CD4-positive, alpha-beta T cell (primary cell): ENCODE measurements around the gene PTPRN2. TPM values are rescaled to one million over a fixed set of nuclear protein-coding genes. Genes with fewer than 3 reads are reported as not detected.

Experiments
- ATAC-seq: fragments of 200-7000 bp; cut with Tn5 transposase; one replicate; pipeline ENCODE4 v1.10.0; 2022; ENCODE audit warnings: mild to moderate bottlenecking; ENCODE audit not compliant: poor library complexity
- CTCF ChIA-PET: fragments of 350-600 bp; sonication (Branson Sonifier 250); formaldehyde crosslinking; loops from one replicate; lab custom pipeline; 2021; ENCODE audit warnings: antibody characterized with exemption, inconsistent platforms; lab: Charles Lee
- POLR2A ChIA-PET: fragments of 350-600 bp; sonication (Branson Sonifier 250); formaldehyde crosslinking; loops from one replicate; lab custom pipeline; 2021; ENCODE audit warnings: antibody characterized with exemption, inconsistent platforms; lab: Charles Lee
- DNase-seq, 14 experiments: peaks; one replicate each; pipeline ENCODE4 v3.0.0-alpha.2; 2013 to 2020; ENCODE audit warnings: mixed read lengths in 2 of 14
- H3K27ac ChIP-seq, 2 donors: one replicate each; pipeline versions ENCODE4 v1.5.1 to v1.7.0; 2013; ENCODE audit warnings: low read length in 2 of 2, low read depth in 1 of 2, mild to moderate bottlenecking in 1 of 2
- H3K27me3 ChIP-seq, 2 experiments: 1 replicate in 1 of 2; 2 replicates in 1 of 2; pipeline versions ENCODE4 v1.6.1 to v1.7.0; 2013; ENCODE audit warnings: low read length in 2 of 2, control low read depth in 1 of 2, mild to moderate bottlenecking in 1 of 2, moderate library complexity in 1 of 2; ENCODE audit not compliant: insufficient read depth in 2 of 2, control insufficient read depth in 1 of 2
- H3K36me3 ChIP-seq: one replicate; pipeline ENCODE4 v1.6.1; 2013; ENCODE audit warnings: low read length, control low read depth; ENCODE audit not compliant: insufficient read depth
- H3K4me1 ChIP-seq: one replicate; pipeline ENCODE4 v1.6.1; 2013; ENCODE audit warnings: low read length, control low read depth; ENCODE audit not compliant: insufficient read depth
- H3K4me3 ChIP-seq: one replicate; pipeline ENCODE4 v1.5.1; 2013; ENCODE audit warnings: mild to moderate bottlenecking, low read length, moderate library complexity
- H3K9me3 ChIP-seq, 2 experiments: 1 replicate in 1 of 2; 2 replicates in 1 of 2; pipeline versions ENCODE4 v1.6.1 to v1.7.0; 2013; ENCODE audit warnings: low read length in 2 of 2, mild to moderate bottlenecking in 2 of 2, control low read depth in 1 of 2, moderate library complexity in 1 of 2; ENCODE audit not compliant: control insufficient read depth in 1 of 2, insufficient read depth in 1 of 2
- H3K27ac Mint-ChIP-seq: one replicate; pipeline ENCODE4 v1.8.0; 2020; ENCODE audit warnings: mixed read lengths
- H3K27me3 Mint-ChIP-seq: one replicate; pipeline ENCODE4 v1.8.0; 2021; ENCODE audit warnings: mixed read lengths
- H3K36me3 Mint-ChIP-seq: one replicate; pipeline ENCODE4 v1.8.0; 2021; ENCODE audit warnings: low read depth, mixed read lengths
- H3K4me1 Mint-ChIP-seq: one replicate; pipeline ENCODE4 v1.8.0; 2021; ENCODE audit warnings: low read depth, mixed read lengths
- H3K4me3 Mint-ChIP-seq: one replicate; pipeline ENCODE4 v1.8.0; 2020; ENCODE audit warnings: mild to moderate bottlenecking, mixed read lengths
- H3K9me3 Mint-ChIP-seq: one replicate; pipeline ENCODE4 v1.8.0; 2020; ENCODE audit warnings: mixed read lengths
- CTCF ChIP-seq: fragments of 200-600 bp; IDR thresholded peaks from one replicate; pipeline ENCODE4 v1.8.0; 2022; ENCODE audit warnings: antibody characterized with exemption, mild to moderate bottlenecking
- intact Hi-C, 2 experiments: fragments of 100-400 bp; cut with DNase I in 1 of 2; cut with micrococcal nuclease in 1 of 2; formaldehyde crosslinking; loops; one replicate each; pipeline versions ENCODE4 v1.15.1 to v1.9.0; 2023 to 2025; cut with DNase I, micrococcal nuclease
- total RNA-seq, 174 experiments: library from RNA in 2 of 174; stranded (reverse) in 2 of 174; gene quantifications; one replicate each; pipeline ENCODE4 v1.2.3 and lab custom pipeline; 2021 to 2026

The PTPRN2 gene
- total RNA-seq, 2 experiments from 2014 or later: 0.34 to 0.44 TPM

GRCh38 chr7:158396301-158396905, 191.2 kb downstream of the PTPRN2 start:
- H3K27me3 Mint-ChIP-seq: no peaks in the 10 kb centered on the region
- TF ChIP-seq CTCF: no peak
- CTCF ChIA-PET: no interaction called here

GRCh38 chr7:158395780-158396278, 191.8 kb downstream of the PTPRN2 start:
- no peaks in the 10 kb centered on the region for H3K27me3 ChIP-seq
- no peak for TF ChIP-seq CTCF
- H3K27me3 Mint-ChIP-seq: no peaks in the 10 kb centered on the region
- H3K4me3 Mint-ChIP-seq: no peak overlapping the region
- ATAC-seq (no peak), DNase-seq (no peak)
- CTCF ChIA-PET: no interaction called here
- H3K4me3 ChIP-seq: no peak overlapping the region
- no peaks in the 10 kb centered on the region for H3K36me3 Mint-ChIP-seq
- H3K36me3 ChIP-seq: no peaks in the 10 kb centered on the region
- H3K27ac ChIP-seq: no peak overlapping the region
- POLR2A ChIA-PET: no interaction called here
- peaks cover 4% of the 10 kb centered on the region for H3K4me1 ChIP-seq
- H3K9me3 Mint-ChIP-seq: peaks cover 7% of the 10 kb centered on the region
- H3K4me1 Mint-ChIP-seq: no peaks in the 10 kb centered on the region
- no peak overlapping the region for H3K27ac Mint-ChIP-seq
- intact Hi-C loops: loop anchor here in 1 of 2 experiments (10.0 kb wide), 1 partner anchor 579 kb away; no protein-coding TSS in a partner anchor
- peaks cover 7 to 20% of the 10 kb centered on the region in 2 experiments for H3K9me3 ChIP-seq

More at GRCh38 chr7:158396301-158396905, 191.2 kb downstream of the PTPRN2 start:
- DNase-seq (no peak), ATAC-seq (no peak)
- Histone ChIP-seq H3K9me3 (peaks cover 7 to 20% of the 10 kb centered on the region in 2 experiments), H3K27me3 (no peaks in the 10 kb centered on the region), H3K4me3 (no peak overlapping the region), H3K4me1 (peaks cover 4% of the 10 kb centered on the region), H3K27ac (no peak overlapping the region), H3K36me3 (no peaks in the 10 kb centered on the region)
- Mint-ChIP-seq H3K9me3 (peaks cover 7% of the 10 kb centered on the region), H3K27ac (no peak overlapping the region), H3K4me3 (no peak overlapping the region), H3K36me3 (no peaks in the 10 kb centered on the region), H3K4me1 (no peaks in the 10 kb centered on the region)
- POLR2A ChIA-PET: no interaction called here
- intact Hi-C loops: loop anchor here in 1 of 2 experiments (10.0 kb wide), 1 partner anchor 578 kb away; no protein-coding TSS in a partner anchor

DNA sequence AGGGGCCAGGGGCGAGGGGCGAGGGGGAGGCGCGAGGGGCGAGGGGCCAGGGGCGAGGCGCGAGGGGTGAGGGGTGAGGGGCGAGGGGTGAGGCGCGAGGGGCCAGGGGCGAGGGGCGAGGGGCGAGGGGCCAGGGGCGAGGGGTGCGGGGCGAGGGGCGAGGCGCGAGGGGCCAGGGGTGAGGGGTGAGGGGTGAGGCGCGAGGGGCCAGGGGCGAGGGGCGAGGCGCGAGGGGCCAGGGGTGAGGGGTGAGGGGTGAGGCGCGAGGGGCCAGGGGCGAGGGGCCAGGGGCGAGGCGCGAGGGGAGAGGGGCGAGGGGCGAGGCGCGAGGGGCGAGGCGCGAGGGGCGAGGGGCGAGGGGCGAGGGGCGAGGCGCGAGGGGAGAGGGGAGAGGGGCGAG, 192.3 kb downstream of the PTPRN2 start:
- CTCF ChIA-PET: no interaction called here
- no peak overlapping the region for H3K27ac ChIP-seq
- no peak overlapping the region for H3K27ac Mint-ChIP-seq
- no peak overlapping the region for H3K4me3 ChIP-seq
- H3K36me3 ChIP-seq: no peaks in the 10 kb centered on the region
- H3K27me3 Mint-ChIP-seq: no peaks in the 10 kb centered on the region
- H3K36me3 Mint-ChIP-seq: no peaks in the 10 kb centered on the region
- H3K9me3 ChIP-seq: peaks cover 7 to 20% of the 10 kb centered on the region in 2 experiments
- H3K4me1 ChIP-seq: peaks cover 4% of the 10 kb centered on the region
- TF ChIP-seq CTCF: no peak
- intact Hi-C loops: loop anchor here in 1 of 2 experiments (10.0 kb wide), 1 partner anchor 579 kb away; no protein-coding TSS in a partner anchor
- POLR2A ChIA-PET: no interaction called here
- H3K4me3 Mint-ChIP-seq: no peak overlapping the region
- H3K27me3 ChIP-seq: no peaks in the 10 kb centered on the region
- no peak for DNase-seq
- no peak for ATAC-seq
- peaks cover 7% of the 10 kb centered on the region for H3K9me3 Mint-ChIP-seq
- H3K4me1 Mint-ChIP-seq: no peaks in the 10 kb centered on the region
